ENCODE measurements around the gene C20orf141. TPM values are rescaled to one million over a fixed set of nuclear protein-coding genes. Genes with fewer than 3 reads are reported as not detected.

C20orf141 gene
- total RNA-seq, 1 experiment from 2014 or later: not detected

DNA sequence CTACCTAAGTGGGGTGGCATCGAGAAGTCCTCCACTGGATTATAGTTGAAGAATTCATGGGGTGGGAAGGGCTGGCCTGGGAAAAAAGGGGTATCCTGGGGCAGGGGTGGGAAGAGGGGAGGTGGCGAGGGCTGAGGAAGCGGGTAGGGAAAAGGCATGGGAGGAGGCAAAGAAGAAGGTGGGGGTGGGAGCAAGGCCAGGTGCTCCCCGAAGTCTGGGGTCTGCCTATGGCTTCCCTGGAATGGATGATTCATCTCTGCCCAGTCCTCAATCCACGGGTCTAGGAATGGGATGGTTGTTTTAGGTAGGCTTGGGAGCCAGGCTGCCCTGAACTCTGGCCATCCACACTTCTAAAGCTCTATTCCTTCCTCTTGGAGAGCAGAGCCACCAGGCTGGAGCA lies 21.2 kb downstream of the C20orf141 start:
- peaks cover 12% of the 10 kb centered on the region for H3K27me3 Mint-ChIP-seq (ENCODE audit: low read depth)
- no peak overlapping the region for H3K27ac Mint-ChIP-seq
- no peak overlapping the region for H3K4me2 ChIP-seq (ENCODE audit: insufficient read depth, insufficient read length, low read length)
- peaks cover 3 to 7% of the 10 kb centered on the region in 2 experiments; a peak in 3 of 4 replicates for H3K4me1 Mint-ChIP-seq
- no peak overlapping the region for H3T11ph ChIP-seq (ENCODE audit: low read length)
- no peak overlapping the region for H2BK20ac ChIP-seq (ENCODE audit: low read depth, low read length, poor library complexity, severe bottlenecking)
- no peaks in the 10 kb centered on the region for H4K20me1 ChIP-seq (ENCODE audit: control insufficient read depth, insufficient read depth, insufficient read length)
- H2BK5ac ChIP-seq (ENCODE audit: insufficient read length, low read length): no peak overlapping the region
- no peaks in the 10 kb centered on the region for H3K79me1 ChIP-seq (ENCODE audit: insufficient read depth, low read depth, low read length, poor library complexity, severe bottlenecking)
- H3K23ac ChIP-seq (ENCODE audit: insufficient read length, low read depth, low read length): no peak overlapping the region
- no peak overlapping the region for H3K56ac ChIP-seq (ENCODE audit: insufficient read length, low read depth, low read length)
- H3K4ac ChIP-seq (ENCODE audit: low read depth, low read length): no peak overlapping the region
- peaks cover 7% of the 10 kb centered on the region; the same call in 1 of the 2 replicates for H3K27me3 ChIP-seq (ENCODE audit: insufficient read depth, low read length)
- H2AFZ ChIP-seq (ENCODE audit: low read length): no peak overlapping the region
- no peaks in the 10 kb centered on the region for H3K9me3 ChIP-seq (ENCODE audit: control insufficient read depth, low read depth, low read length)
- peaks cover 0 to 4% of the 10 kb centered on the region in 2 experiments; a peak in 1 of 5 replicates for H3K9me3 Mint-ChIP-seq
- H3K4me1 ChIP-seq (ENCODE audit: insufficient read depth, low read length): no peaks in the 10 kb centered on the region
- H2BK12ac ChIP-seq (ENCODE audit: insufficient read length, low read depth, low read length): no peak overlapping the region
- TF ChIP-seq, protein P1, sequence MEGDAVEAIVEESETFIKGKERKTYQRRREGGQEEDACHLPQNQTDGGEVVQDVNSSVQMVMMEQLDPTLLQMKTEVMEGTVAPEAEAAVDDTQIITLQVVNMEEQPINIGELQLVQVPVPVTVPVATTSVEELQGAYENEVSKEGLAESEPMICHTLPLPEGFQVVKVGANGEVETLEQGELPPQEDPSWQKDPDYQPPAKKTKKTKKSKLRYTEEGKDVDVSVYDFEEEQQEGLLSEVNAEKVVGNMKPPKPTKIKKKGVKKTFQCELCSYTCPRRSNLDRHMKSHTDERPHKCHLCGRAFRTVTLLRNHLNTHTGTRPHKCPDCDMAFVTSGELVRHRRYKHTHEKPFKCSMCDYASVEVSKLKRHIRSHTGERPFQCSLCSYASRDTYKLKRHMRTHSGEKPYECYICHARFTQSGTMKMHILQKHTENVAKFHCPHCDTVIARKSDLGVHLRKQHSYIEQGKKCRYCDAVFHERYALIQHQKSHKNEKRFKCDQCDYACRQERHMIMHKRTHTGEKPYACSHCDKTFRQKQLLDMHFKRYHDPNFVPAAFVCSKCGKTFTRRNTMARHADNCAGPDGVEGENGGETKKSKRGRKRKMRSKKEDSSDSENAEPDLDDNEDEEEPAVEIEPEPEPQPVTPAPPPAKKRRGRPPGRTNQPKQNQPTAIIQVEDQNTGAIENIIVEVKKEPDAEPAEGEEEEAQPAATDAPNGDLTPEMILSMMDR (conservative IDR thresholded peaks at IDR 0.05): no peak
- H2BK15ac ChIP-seq (ENCODE audit: low read depth, low read length): no peak overlapping the region
- no peak overlapping the region for H4K91ac ChIP-seq (ENCODE audit: insufficient read length, low read depth, low read length)
- no peaks in the 10 kb centered on the region for H3K79me2 ChIP-seq (ENCODE audit: insufficient read depth, low read length)
- H2AK5ac ChIP-seq (ENCODE audit: insufficient read length, low read length): no peak overlapping the region
- WGBS (ENCODE audit: extremely low coverage, insufficient read length, low lambda C conversion rate): no CpG with 5 or more reads among the region's 5 CpGs
- no peak overlapping the region for H3K9ac ChIP-seq (ENCODE audit: extremely low read depth, insufficient read length, low read length)
- H3K23me2 ChIP-seq (ENCODE audit: insufficient read length, low read depth, low read length, poor library complexity, severe bottlenecking): peaks cover 3% of the 10 kb centered on the region
- H3K36me3 Mint-ChIP-seq (ENCODE audit: insufficient read depth in 1 of 3, low read depth in 3 of 3): peaks cover 3 to 27% (median 23%) of the 10 kb centered on the region in 3 experiments
- no peak overlapping the region for H3K14ac ChIP-seq (ENCODE audit: insufficient read depth, low read length)
- no peak for DNase-seq
- no peak overlapping the region for H3K27ac ChIP-seq (ENCODE audit: insufficient read length, low read depth, low read length)
- no peak overlapping the region for H4K8ac ChIP-seq (replicated peaks; ENCODE audit: insufficient read length, low read depth, low read length)
- no peak overlapping the region; a peak in 1 of 5 replicates for H3K4me3 Mint-ChIP-seq
- no peak overlapping the region for H3K18ac ChIP-seq (ENCODE audit: insufficient read length, low read depth, low read length)
- H4K5ac ChIP-seq (ENCODE audit: insufficient read length, low read depth, low read length): no peak overlapping the region
- H2BK120ac ChIP-seq (ENCODE audit: low read depth, low read length, poor library complexity, severe bottlenecking): no peak overlapping the region
